K562 (cell line): ENCODE data around the gene TMEM222. TPM values are rescaled to one million over a fixed set of nuclear protein-coding genes. Genes with fewer than 3 reads are reported as not detected.
A peak's percentile ranks its signal among the peaks of the same experiment; 100 is the strongest.

Source experiments
- ATAC-seq: fragments of 200-7000 bp; cut with Tn5 transposase; 3 replicates; pipeline ENCODE4 v1.9.1; 2020; ENCODE audit warnings: moderate library complexity
- BruUV-seq: library from RNA; stranded (reverse); fragments of 400-500 nt; replicated peaks from 2 replicates; lab custom pipeline; 2021; lab: Mats Ljungman, UMichigan
- CTCF ChIA-PET: fragments of 300-600 bp; formaldehyde crosslinking; extraction: SDS; loops from one replicate; lab custom pipeline; 2021; ENCODE audit warnings: low intra/inter-chr PET ratio; lab: Yijun Ruan, JAX
- POLR2A ChIA-PET: fragments of 300-600, 350-650 bp; sonication (Branson Sonifier 250); formaldehyde crosslinking; extraction: SDS; loops from one replicate; lab custom pipeline; 2021; ENCODE audit warnings: antibody characterized with exemption, inconsistent platforms; lab: Yijun Ruan, JAX
- DNase-seq, 4 experiments: peaks; one replicate each; pipeline versions ENCODE4 v3.0.0 to v3.0.0-alpha.2; 2011 to 2018; ENCODE audit warnings: low spot score in 3 of 4, mixed read lengths in 3 of 4; ENCODE audit errors: extremely low read depth in 1 of 4
- FAIRE-seq: peaks from 2 replicates; lab custom pipeline; 2011; peaks lifted over from hg19 to GRCh38; lab: Jason Lieb, UNC
- H2AFZ ChIP-seq: 2 replicates; pipeline ENCODE4 v1.6.0; 2011; ENCODE audit warnings: low read depth, low read length, control low read depth, inconsistent platforms
- H3K27ac ChIP-seq: fragments of 200-600 bp; 3 replicates; pipeline ENCODE4 v1.8.0; 2011; ENCODE audit warnings: low read depth, mild to moderate bottlenecking, control low read depth, inconsistent platforms, low read length, moderate library complexity, mixed read lengths; ENCODE audit errors: extremely low read depth
- H3K27me3 ChIP-seq, 2 experiments: fragments of 300-600 bp in 1 of 2; 2 replicates in 1 of 2; 3 replicates in 1 of 2; pipeline versions ENCODE4 v1.6.0 to v1.8.0; 2011; ENCODE audit warnings: inconsistent platforms in 2 of 2, low read length in 2 of 2, mild to moderate bottlenecking in 1 of 2, mixed read lengths in 1 of 2, moderate library complexity in 1 of 2; ENCODE audit not compliant: control insufficient read depth in 2 of 2, insufficient read depth in 2 of 2
- H3K36me3 ChIP-seq: fragments of 300-600 bp; 3 replicates; pipeline ENCODE4 v1.8.0; 2011; ENCODE audit warnings: mild to moderate bottlenecking, low read length, inconsistent platforms; ENCODE audit not compliant: control insufficient read depth, insufficient read depth
- H3K4me1 ChIP-seq, 2 experiments: fragments of 200-600 bp in 1 of 2; replicated peaks in 1 of 2; 2 replicates in 1 of 2; 3 replicates in 1 of 2; pipeline versions ENCODE4 v1.5.1 to v1.8.0; 2011; ENCODE audit warnings: inconsistent platforms in 2 of 2, low read length in 2 of 2, mild to moderate bottlenecking in 1 of 2, mixed read lengths in 1 of 2, moderate library complexity in 1 of 2; ENCODE audit not compliant: control insufficient read depth in 2 of 2, insufficient read depth in 2 of 2
- H3K4me2 ChIP-seq: 2 replicates; pipeline ENCODE4 v1.6.1; 2011; ENCODE audit warnings: low read length, control low read depth, inconsistent platforms, mixed read lengths; ENCODE audit not compliant: insufficient read depth
- H3K4me3 ChIP-seq: fragments of 200-600 bp; sonication (generic), shearing (Covaris generic); 2 replicates; pipeline ENCODE4 v1.5.1; 2016; ENCODE audit warnings: control low read depth, inconsistent platforms
- H3K79me2 ChIP-seq: fragments of 200-600 bp; 3 replicates; pipeline ENCODE4 v1.8.0; 2011; ENCODE audit warnings: low read length, inconsistent platforms; ENCODE audit not compliant: control insufficient read depth, insufficient read depth
- H3K9ac ChIP-seq, 2 experiments: 2 replicates each; pipeline versions ENCODE4 v1.6.0 to v1.6.1; 2011; ENCODE audit warnings: low read depth in 2 of 2, low read length in 2 of 2, control low read depth in 1 of 2, inconsistent platforms in 1 of 2, mild to moderate bottlenecking in 1 of 2, mixed read lengths in 1 of 2; ENCODE audit not compliant: insufficient read depth in 1 of 2
- H3K9me1 ChIP-seq: one replicate; pipeline ENCODE4 v1.6.0; 2011; ENCODE audit warnings: inconsistent platforms, mild to moderate bottlenecking, low read length, moderate library complexity; ENCODE audit not compliant: control insufficient read depth, insufficient read depth
- H3K9me3 ChIP-seq: replicated peaks from 2 replicates; pipeline ENCODE4 v1.5.1; 2011; ENCODE audit warnings: low read depth, low read length, inconsistent platforms; ENCODE audit not compliant: control insufficient read depth, insufficient read depth
- H4K20me1 ChIP-seq: replicated peaks from 2 replicates; pipeline ENCODE4 v1.6.1; 2011; ENCODE audit warnings: low read length, inconsistent platforms, mixed read lengths; ENCODE audit not compliant: control insufficient read depth, insufficient read depth
- CBFA2T3 ChIP-seq: fragments of 450-650 bp; IDR thresholded peaks from 2 replicates; pipeline ENCODE4 v1.6.1; 2017
- DPF2 ChIP-seq: fragments of 450-650 bp; IDR thresholded peaks from 2 replicates; pipeline ENCODE4 v1.6.1; 2016
- FOXK1 ChIP-seq: sonication (generic); formaldehyde crosslinking; IDR thresholded peaks from 2 replicates; pipeline ENCODE4 v1.8.0; 2022; ENCODE audit warnings: missing genetic modification reagents, mild to moderate bottlenecking, borderline replicate concordance
- GABPB1 ChIP-seq: sonication (generic); formaldehyde crosslinking; IDR thresholded peaks from 2 replicates; pipeline ENCODE4 v1.8.0; 2022; ENCODE audit warnings: mild to moderate bottlenecking, missing genetic modification reagents
- L3MBTL2 ChIP-seq: fragments of 450-650 bp; IDR thresholded peaks from 2 replicates; pipeline ENCODE4 v1.6.1; 2016; ENCODE audit warnings: mild to moderate bottlenecking, moderate library complexity
- MEF2A ChIP-seq: IDR thresholded peaks from 2 replicates; pipeline ENCODE4 v1.6.1; 2011; ENCODE audit warnings: low read depth, mild to moderate bottlenecking, low read length, moderate library complexity; ENCODE audit not compliant: control insufficient read depth
- RERE ChIP-seq: sonication (generic); formaldehyde crosslinking; IDR thresholded peaks from 2 replicates; pipeline ENCODE4 v1.8.0; 2023; ENCODE audit warnings: missing genetic modification reagents, mild to moderate bottlenecking, borderline replicate concordance
- SMARCA4 ChIP-seq: fragments of 450-650 bp; IDR thresholded peaks from 2 replicates; pipeline ENCODE4 v1.6.1; 2016
- SMARCC2 ChIP-seq: fragments of 450-650 bp; IDR thresholded peaks from 2 replicates; pipeline ENCODE4 v1.6.1; 2017; ENCODE audit warnings: antibody characterized with exemption, moderate library complexity, mild to moderate bottlenecking, low read depth
- TCF3 ChIP-seq: sonication (generic); formaldehyde crosslinking; IDR thresholded peaks from 2 replicates; pipeline ENCODE4 v1.4.0; 2020; ENCODE audit warnings: mild to moderate bottlenecking, missing genetic modification reagents
- TFAM ChIP-seq: fragments of 250-450 bp; sonication (Bioruptor Pico); conservative IDR thresholded peaks from 2 replicates; pipeline ENCODE4 v1.5.0; 2021; ENCODE audit warnings: mild to moderate bottlenecking, moderate library complexity
- VEZF1 ChIP-seq: fragments of 200-800 bp; sonication (Bioruptor generic); IDR thresholded peaks from 2 replicates; pipeline ENCODE4 v1.6.1; 2017; ENCODE audit warnings: missing genetic modification characterization, missing compliant biosample characterization
- ZBTB7A ChIP-seq: IDR thresholded peaks from 2 replicates; pipeline ENCODE4 v1.6.1; 2011; ENCODE audit warnings: low read depth, mild to moderate bottlenecking, low read length, moderate library complexity, borderline replicate concordance; ENCODE audit not compliant: control insufficient read depth
- ZNF408 ChIP-seq: fragments of 250-450 bp; sonication (Bioruptor Pico); IDR thresholded peaks from 2 replicates; pipeline ENCODE4 v1.4.0; 2020; ENCODE audit warnings: low read depth, mild to moderate bottlenecking, moderate library complexity
- ZNF696 ChIP-seq: fragments of 250-450 bp; sonication (Bioruptor Pico); conservative IDR thresholded peaks from 2 replicates; pipeline ENCODE4 v1.4.0; 2020; ENCODE audit warnings: mild to moderate bottlenecking, moderate library complexity
- ZSCAN32 ChIP-seq: fragments of 450-650 bp; formaldehyde crosslinking; IDR thresholded peaks from 2 replicates; pipeline ENCODE4 v1.4.0; 2020; ENCODE audit warnings: mild to moderate bottlenecking, moderate library complexity
- WGBS: fragments of 100-300 bp; shearing (Covaris generic); methylation state at CpG from one replicate; pipeline ENCODE4 v1.1.6; 2016; ENCODE audit warnings: low coverage, mixed read lengths; ENCODE audit not compliant: insufficient coverage; ENCODE audit errors: missing lambda C conversion rate; 5-methylcytosine and 5-hydroxymethylcytosine counted together
- in situ Hi-C: fragments of 300-500 bp; cut with MboI; formaldehyde crosslinking; loops from 4 replicates; pipeline ENCODE4 v1.15.0; 2018; ENCODE audit warnings: inconsistent platforms, mixed read lengths
- intact Hi-C: fragments of 100-400 bp; cut with micrococcal nuclease; formaldehyde crosslinking; loops from 2 replicates; pipeline ENCODE4 v1.14.2; 2022
- polyA plus RNA-seq, 8 experiments: library from polyadenylated mRNA; depleted of rRNA in 4 of 8; stranded (reverse) in 5 of 8; unstranded in 3 of 8; fragments of >200 nt; fragmentation: Nextera tagmentation in 2 of 8; fragmentation: Illumina TruSeq in 1 of 8; extraction: Ambion mirVana in 2 of 8; extraction: Trizol in 1 of 8; gene quantifications; 2 replicates each; pipeline versions ENCODE4 v1.2.1 to v1.2.3, GENCODE V29; 2011 to 2014; ENCODE audit warnings: inconsistent platforms in 1 of 8, missing spikeins in 1 of 8
- total RNA-seq, 7 experiments: library from RNA; depleted of rRNA in 6 of 7; stranded (reverse); fragments of >200 nt in 6 of 7; fragmentation: Illumina TruSeq in 2 of 7; extraction: Trizol in 2 of 7; gene quantifications; 2 replicates each; pipeline versions ENCODE4 v1.2.1 to v1.2.3, GENCODE V29; 2011 to 2021; ENCODE audit warnings: low replicate concordance in 1 of 7

The TMEM222 gene
- total and polyA plus RNA-seq, 9 of the 15 experiments (the other 6 are each of a cell fraction or from before 2014, with no cell fraction given), result 6.9 to 48.0 (median 32.8) TPM

- Histone ChIP-seq H3K27me3 (no peaks in the 10 kb centered on the region), H4K20me1 (no peaks in the 10 kb centered on the region; the same call in 1 of the 2 replicates), H3K27ac (no peak overlapping the region), H3K4me3 (no peak overlapping the region), H3K36me3 (no peaks in the 10 kb centered on the region), H3K4me2 (no peak overlapping the region), H3K9ac (peak overlapping the region in 1 of 2 experiments; percentile 85; a peak in 2 of 4 replicates), H3K4me1 (peaks cover 4 to 37% of the 10 kb centered on the region in 2 experiments; a peak in 4 of 5 replicates), H3K79me2 (no peaks in the 10 kb centered on the region), H3K9me1 (no peaks in the 10 kb centered on the region), H2AFZ (peak overlapping the region; percentile 20), H3K9me3 (no peaks in the 10 kb centered on the region)
- DNase-seq (peak; percentile 57 to 82 (median 70)), FAIRE-seq (peak; percentile 74), ATAC-seq (peak; percentile 50)
- in situ Hi-C loops, result no loop called here
- ChIA-PET POLR2A (interaction anchor here (0.5 to 1.1 kb wide), 3 partner anchors 10 to 928 kb away, joined by 3 to 6 read pairs (median 3); no protein-coding TSS in a partner anchor), CTCF (interaction anchor here (0.7 kb wide), 1 partner anchor 78 kb away, joined by 3 read pairs; no protein-coding TSS in a partner anchor)
- WGBS, result 68% methylated on average over 12 of the region's 12 CpGs
- intact Hi-C loops, result no loop called here
- no TSS peak for BruUV-seq
- TF ChIP-seq L3MBTL2 (no peak), DPF2 (peak; percentile 37; the same call in 1 of the 2 replicates), ZSCAN32 (CRISPR knock-in tag) (no peak), TFAM (CRISPR knock-in tag) (no peak), GABPB1 (no peak), TCF3 (CRISPR knock-in tag) (peak; percentile 51), SMARCA4 (peak; percentile 51), ZNF696 (CRISPR knock-in tag) (no peak), SMARCC2 (no peak), VEZF1 (peak; percentile 86), ZBTB7A (peak; percentile 42; the same call in 1 of the 2 replicates), ZNF408 (CRISPR knock-in tag) (no peak), RERE (no peak), FOXK1 (no peak), MEF2A (no peak), CBFA2T3 (peak; percentile 76)
These were observed 56.0 kb downstream of the TMEM222 start for GRCh38 chr1:27377760-27378495.
